Adrenal gland (tissue), 5 donors: ENCODE results near the gene KRTAP4-2.

Experiments used
- CTCF ChIP-seq, 6 experiments: fragments of 450-650 bp in 4 of 6; fragments of 200-600 bp in 2 of 6; sonication (generic) in 1 of 6; IDR thresholded peaks; 1 replicate in 5 of 6; 2 replicates in 1 of 6; pipeline versions ENCODE4 v1.5.1 to v1.8.0; 2016 to 2021; ENCODE audit warnings: antibody characterized with exemption in 6 of 6, mild to moderate bottlenecking in 2 of 6, moderate library complexity in 1 of 6
- POLR2A ChIP-seq, 2 donors: fragments of 450-650 bp; IDR thresholded peaks; one replicate each; pipeline ENCODE4 v1.6.1; 2017; ENCODE audit warnings: antibody characterized with exemption in 2 of 2, mild to moderate bottlenecking in 2 of 2, moderate library complexity in 1 of 2
- donor health status: DM: no; HTN: no; CAD: no.

- TF ChIP-seq CTCF (IDR thresholded peaks at IDR 0.05) (no peak), POLR2A (IDR thresholded peaks at IDR 0.05) (no peak)
These were observed 8.9 kb upstream of the KRTAP4-2 start for GRCh38 chr17:41186872-41187271.
